ENCODE measurements around the gene C19orf53. TPM values are rescaled to one million over a fixed set of nuclear protein-coding genes. Genes with fewer than 3 reads are reported as not detected.
A peak's percentile ranks its signal among the peaks of the same experiment; 100 is the strongest.
"Not testable (repeated sequence)": the region's sequence is repeated elsewhere in the genome, so short reads cannot be mapped to it uniquely, and the experiment has no call there.

Gene C19orf53
- total and polyA plus RNA-seq, 11 donors: 79.3 to 435 (median 99.4) TPM

DNA sequence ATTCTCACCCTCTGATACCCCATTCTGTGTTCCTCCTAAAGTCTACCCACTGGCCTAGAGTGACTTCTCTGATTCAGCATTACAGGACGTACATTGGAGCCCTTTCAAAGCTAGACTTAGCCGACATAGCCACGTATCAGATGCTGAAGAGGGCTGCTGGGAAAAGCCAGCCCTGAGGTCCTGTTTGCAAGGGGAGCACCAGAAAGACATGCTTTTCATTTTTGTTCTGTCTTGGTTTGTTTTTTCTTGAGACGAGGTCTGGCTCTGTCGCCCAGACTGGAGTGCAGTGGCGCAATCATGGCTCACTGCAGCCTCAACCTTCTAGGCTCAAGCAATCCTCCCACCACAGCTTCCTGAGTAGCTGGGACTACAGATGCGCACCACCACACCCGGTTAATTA is 14.7 kb downstream of the C19orf53 start:
- no peak for TF ChIP-seq POLR2A (IDR thresholded peaks at IDR 0.05)
- TF ChIP-seq, protein P1, sequence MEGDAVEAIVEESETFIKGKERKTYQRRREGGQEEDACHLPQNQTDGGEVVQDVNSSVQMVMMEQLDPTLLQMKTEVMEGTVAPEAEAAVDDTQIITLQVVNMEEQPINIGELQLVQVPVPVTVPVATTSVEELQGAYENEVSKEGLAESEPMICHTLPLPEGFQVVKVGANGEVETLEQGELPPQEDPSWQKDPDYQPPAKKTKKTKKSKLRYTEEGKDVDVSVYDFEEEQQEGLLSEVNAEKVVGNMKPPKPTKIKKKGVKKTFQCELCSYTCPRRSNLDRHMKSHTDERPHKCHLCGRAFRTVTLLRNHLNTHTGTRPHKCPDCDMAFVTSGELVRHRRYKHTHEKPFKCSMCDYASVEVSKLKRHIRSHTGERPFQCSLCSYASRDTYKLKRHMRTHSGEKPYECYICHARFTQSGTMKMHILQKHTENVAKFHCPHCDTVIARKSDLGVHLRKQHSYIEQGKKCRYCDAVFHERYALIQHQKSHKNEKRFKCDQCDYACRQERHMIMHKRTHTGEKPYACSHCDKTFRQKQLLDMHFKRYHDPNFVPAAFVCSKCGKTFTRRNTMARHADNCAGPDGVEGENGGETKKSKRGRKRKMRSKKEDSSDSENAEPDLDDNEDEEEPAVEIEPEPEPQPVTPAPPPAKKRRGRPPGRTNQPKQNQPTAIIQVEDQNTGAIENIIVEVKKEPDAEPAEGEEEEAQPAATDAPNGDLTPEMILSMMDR (IDR thresholded peaks at IDR 0.05): no peak
- H3K27ac ChIP-seq: peak overlapping the region in 8 of 12 donors; percentile 20 to 91 (median 68)
- H3K27me3 ChIP-seq: no peaks in the 10 kb centered on the region
- DNase-seq: peak in 1 of 5 donors; percentile 63
- WGBS, 4 donors: 57 to 66% (median 65%) methylated on average over 8 of the region's 8 CpGs
- peak in 2 of 4 donors; percentile 16 to 29 for ATAC-seq
- intact Hi-C loops (cut with DNase I): loop anchor here in 2 of 10 donors (5.0 to 10.0 kb wide), 2 partner anchors 73 to 286 kb away; partner anchors contain the start of gene MISP3 (in 1 of the 2)
- H3K9me3 ChIP-seq: no peaks in the 10 kb centered on the region
- H3K4me3 ChIP-seq: peak overlapping the region in 1 of 12 donors; percentile 12
- H3K4me1 ChIP-seq: peaks cover 0 to 51% (median 11%) of the 10 kb centered on the region in 12 donors
- no peaks in the 10 kb centered on the region for H3K36me3 ChIP-seq

DNA sequence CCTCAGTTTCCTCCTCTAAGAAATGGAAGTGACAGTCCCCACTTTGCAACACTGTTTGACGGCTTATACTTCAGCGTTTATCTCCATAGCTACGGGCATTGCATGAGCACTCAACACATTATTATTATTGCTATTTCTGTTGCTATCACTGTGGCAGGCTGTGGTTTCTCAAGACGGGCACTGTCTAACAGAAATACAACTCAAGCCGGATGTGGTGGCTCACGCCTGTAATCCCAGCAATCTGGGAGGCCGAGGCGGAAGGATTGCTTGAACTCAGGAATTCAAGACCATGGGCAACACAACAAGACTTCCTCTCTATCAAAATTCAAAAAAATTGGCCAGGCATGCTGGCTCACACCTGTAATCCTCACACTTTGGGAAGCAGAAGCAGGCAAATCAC is 16.1 kb downstream of the C19orf53 start:
- intact Hi-C loops (cut with DNase I): loop anchor here in 1 of 10 donors (5.0 kb wide), 1 partner anchor 37 kb away; no protein-coding TSS in a partner anchor

DNA sequence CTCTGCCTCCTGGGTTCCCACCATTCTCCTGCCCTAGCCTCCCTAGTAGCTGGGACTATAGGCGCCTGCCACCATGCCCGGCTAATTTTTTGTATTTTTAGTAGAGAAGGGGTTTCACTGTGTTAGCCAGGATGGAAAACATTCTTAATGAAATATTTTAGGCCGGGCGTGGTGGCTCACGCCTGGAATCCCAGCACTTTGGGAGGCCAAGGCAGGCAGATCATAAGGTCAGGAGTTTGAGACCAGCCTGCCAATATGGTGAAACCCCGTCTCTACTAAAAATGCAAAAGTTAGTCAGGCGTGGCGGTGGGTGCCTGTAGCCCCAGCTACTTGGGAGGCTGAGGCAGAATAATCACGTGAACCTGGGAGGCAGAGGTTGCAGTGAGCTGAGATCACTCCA is 19.1 kb downstream of the C19orf53 start:
- DNase-seq: not testable (repeated sequence)
- intact Hi-C loops (cut with DNase I): loop anchor here in 2 of 10 donors (2.0 to 5.0 kb wide), 2 partner anchors 34 to 63 kb away; no protein-coding TSS in a partner anchor
- 89 to 93% (median 90%) methylated on average over 9 of the region's 9 CpGs for WGBS, 4 donors

More for the DNA sequence above, 16.1 kb downstream of the C19orf53 start:
- no peak for ATAC-seq
- Histone ChIP-seq H3K4me3 (no peak overlapping the region), H3K9me3 (no peaks in the 10 kb centered on the region), H3K27me3 (no peaks in the 10 kb centered on the region), H3K36me3 (no peaks in the 10 kb centered on the region), H3K27ac (peak overlapping the region in 1 of 12 donors; percentile 90), H3K4me1 (peaks cover 0 to 48% (median 9%) of the 10 kb centered on the region in 12 donors)
- WGBS, 4 donors: 58 to 69% (median 64%) methylated on average over 8 of the region's 8 CpGs
- DNase-seq: no peak
- TF ChIP-seq, protein P1 (IDR thresholded peaks at IDR 0.05): no peak
- TF ChIP-seq POLR2A (IDR thresholded peaks at IDR 0.05): no peak

DNA sequence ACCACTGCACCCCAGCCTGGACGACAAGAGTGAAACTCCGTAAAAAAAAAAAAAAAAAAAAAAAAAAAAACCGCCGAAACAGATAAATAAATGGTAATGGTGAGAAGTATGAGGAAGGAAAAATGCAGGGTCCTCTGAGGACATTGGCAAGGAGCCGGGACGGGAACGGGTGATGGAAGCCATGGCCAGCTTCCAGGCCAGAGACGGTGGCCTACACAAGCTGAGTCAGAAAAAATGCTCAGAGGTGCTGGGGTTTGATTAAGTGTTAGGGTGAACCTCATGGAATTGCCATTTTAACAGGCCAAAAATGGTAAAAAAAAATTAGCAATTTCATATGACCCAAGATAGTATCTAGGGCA is 20.1 kb downstream of the C19orf53 start:
- Histone ChIP-seq H3K36me3 (no peaks in the 10 kb centered on the region), H3K9me3 (no peaks in the 10 kb centered on the region), H3K4me1 (peaks cover 0 to 44% (median 21%) of the 10 kb centered on the region in 12 donors), H3K4me3 (peak overlapping the region; percentile 45 to 91 (median 74)), H3K27me3 (no peaks in the 10 kb centered on the region), H3K27ac (peak overlapping the region in 11 of 12 donors; percentile 83 to 94 (median 90))
- 2 to 4% (median 3%) methylated on average over 8 of the region's 8 CpGs for WGBS, 4 donors
- TF ChIP-seq, protein P1 (IDR thresholded peaks at IDR 0.05): no peak
- no peak for TF ChIP-seq POLR2A (IDR thresholded peaks at IDR 0.05)
- intact Hi-C loops (cut with DNase I): loop anchor here in 1 of 10 donors (5.0 kb wide), 1 partner anchor 33 kb away; no protein-coding TSS in a partner anchor
- peak in 3 of 4 donors; percentile 18 to 36 (median 27) for ATAC-seq
- DNase-seq: peak; percentile 78 to 88 (median 87)

More for the DNA sequence above, 19.1 kb downstream of the C19orf53 start:
- Histone ChIP-seq H3K27ac (peak overlapping the region in 3 of 12 donors; percentile 64 to 90 (median 90)), H3K4me1 (peaks cover 0 to 55% (median 22%) of the 10 kb centered on the region in 12 donors)
- H3K4me3 ChIP-seq, ATAC-seq, H3K27me3 ChIP-seq, H3K9me3 ChIP-seq, H3K36me3 ChIP-seq: not testable (repeated sequence)
